ENCODE results near the gene NSMCE3.
"Not testable (repeated sequence)": the region's sequence is repeated elsewhere in the genome, so short reads cannot be mapped to it uniquely, and the experiment has no call there.

NSMCE3 gene

GRCh38 chr15:29268706-29269484 lies 727 bp downstream of the NSMCE3 start:
- peak; percentile 64 for DNase-seq

- DNase-seq, result no peak
These were observed 3.5 kb downstream of the NSMCE3 start for GRCh38 chr15:29266052-29266582.

- no peak for DNase-seq
These were observed 6.3 kb downstream of the NSMCE3 start for GRCh38 chr15:29263289-29263688.

- DNase-seq, result no peak
These were observed 6.9 kb downstream of the NSMCE3 start for GRCh38 chr15:29262738-29263137.

- no peak for DNase-seq
These were observed 8.7 kb downstream of the NSMCE3 start for GRCh38 chr15:29260896-29261295.

- DNase-seq, result no peak
These were observed 10.4 kb downstream of the NSMCE3 start for GRCh38 chr15:29259233-29259632.

GRCh38 chr15:29252234-29252633 lies 17.4 kb downstream of the NSMCE3 start:
- DNase-seq, result no peak

GRCh38 chr15:29244544-29244943 lies 25.1 kb downstream of the NSMCE3 start:
- no peak for DNase-seq

GRCh38 chr15:29244123-29244522 lies 25.5 kb downstream of the NSMCE3 start:
- DNase-seq, result no peak

- DNase-seq, result no peak
These were observed 27.0 kb downstream of the NSMCE3 start for GRCh38 chr15:29242456-29243242.

- DNase-seq, result no peak
These were observed 28.4 kb downstream of the NSMCE3 start for GRCh38 chr15:29241207-29241606.

GRCh38 chr15:29239395-29239794 lies 30.2 kb downstream of the NSMCE3 start:
- DNase-seq, result no peak

GRCh38 chr15:29233566-29233965 lies 36.1 kb downstream of the NSMCE3 start:
- DNase-seq, result no peak

GRCh38 chr15:29226436-29227208 lies 43.0 kb downstream of the NSMCE3 start:
- no peak for DNase-seq

GRCh38 chr15:29225534-29226234 lies 43.9 kb downstream of the NSMCE3 start:
- DNase-seq, result no peak

- not testable (repeated sequence) for DNase-seq
These were observed 44.6 kb downstream of the NSMCE3 start for GRCh38 chr15:29224987-29225363.

- not testable (repeated sequence) for DNase-seq
These were observed 45.2 kb downstream of the NSMCE3 start for GRCh38 chr15:29224235-29224986.

- no peak for DNase-seq
These were observed 46.0 kb downstream of the NSMCE3 start for GRCh38 chr15:29223640-29224039.

GRCh38 chr15:29222129-29222853 lies 47.3 kb downstream of the NSMCE3 start:
- DNase-seq, result no peak

GRCh38 chr15:29220852-29221251 lies 48.8 kb downstream of the NSMCE3 start:
- no peak for DNase-seq

- DNase-seq, result no peak
These were observed 52.7 kb downstream of the NSMCE3 start for GRCh38 chr15:29216955-29217354.

Measured in hematopoietic multipotent progenitor cell treated with erythropoietin and hydrocortisone succinate and interleukin-3 and kit ligand, for 4 days (in vitro differentiated cells).